GM18526 (cell line): ENCODE measurements around the gene STH.

ENCODE experiments used
- POLR2A ChIP-seq: IDR thresholded peaks from 3 replicates; pipeline ENCODE4 v1.6.1; 2011; ENCODE audit not compliant: insufficient read length; ENCODE audit errors: extremely low read depth

The STH gene

DNA sequence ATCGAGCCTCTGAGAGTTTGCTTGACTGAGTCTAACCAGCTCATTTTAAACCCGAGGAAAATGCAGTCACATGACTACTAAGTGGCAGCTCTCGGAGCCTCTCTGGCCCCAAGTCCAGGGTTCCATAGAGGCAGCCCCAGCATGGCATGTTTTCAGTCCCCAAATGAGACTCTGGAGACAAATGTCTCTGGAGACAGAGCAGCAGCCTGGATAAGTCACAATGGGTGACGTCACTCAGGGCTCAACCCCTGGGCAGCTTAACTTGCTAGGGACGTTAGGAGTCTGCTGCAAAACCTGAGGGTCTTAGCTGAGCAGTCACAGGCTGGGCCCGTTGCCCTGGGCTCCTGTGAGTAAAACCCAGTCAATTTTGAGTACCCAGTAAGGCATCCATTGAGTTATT is 6.9 kb upstream of the STH start:
- TF ChIP-seq POLR2A = no peak

DNA sequence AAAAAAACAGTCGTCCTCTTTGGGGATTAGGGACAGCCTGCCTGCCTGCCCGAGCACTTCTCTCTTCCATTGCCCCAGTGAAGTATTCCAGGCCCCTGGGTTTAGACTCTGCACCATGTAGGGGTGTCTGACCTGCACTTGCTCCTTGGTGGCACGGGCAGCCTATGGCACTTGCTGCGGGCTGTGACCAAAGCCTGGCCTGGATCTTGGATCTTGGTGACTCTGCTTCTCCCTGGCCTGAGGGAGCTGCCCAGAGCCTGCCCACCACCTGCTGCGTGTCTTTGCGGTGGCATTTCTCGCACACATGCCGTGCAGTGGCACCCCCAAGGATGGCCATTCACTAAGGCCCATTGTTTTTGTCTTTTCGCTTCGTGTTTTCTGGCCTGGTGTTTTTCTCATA is 6.1 kb upstream of the STH start:
- no peak for TF ChIP-seq POLR2A

DNA sequence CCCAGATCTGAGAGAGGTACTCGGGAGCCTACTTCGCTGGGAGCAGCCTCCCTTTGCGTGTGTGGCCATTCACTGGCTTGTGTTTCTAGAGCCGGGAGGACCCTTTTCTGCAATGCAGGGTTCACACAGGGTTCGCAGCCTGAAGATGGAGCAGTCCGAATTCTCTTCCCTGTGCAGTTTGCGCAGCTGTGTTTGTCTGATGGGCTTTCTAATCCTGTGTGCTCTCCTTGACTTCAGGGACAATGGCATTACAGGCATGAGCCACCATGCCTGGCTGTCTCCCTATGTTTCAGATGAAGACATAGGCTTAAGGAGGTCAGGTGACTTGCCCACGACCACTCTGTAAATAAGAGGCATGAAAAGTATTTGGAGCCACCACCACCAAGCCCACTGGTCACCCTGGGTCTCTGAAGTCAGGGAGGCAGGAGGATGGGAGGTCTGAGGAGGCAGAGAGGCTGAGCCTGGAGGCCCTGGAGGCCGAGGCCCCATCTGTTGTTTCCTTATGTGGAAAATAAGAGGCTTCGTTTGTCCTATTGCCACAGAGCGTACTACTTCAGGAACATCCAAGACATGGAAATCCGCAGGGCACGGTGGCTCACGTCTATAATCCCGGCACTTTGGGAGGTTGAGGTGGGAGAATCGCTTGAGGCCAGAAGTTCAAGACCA is 5.0 kb upstream of the STH start:
- TF ChIP-seq POLR2A = no peak

DNA sequence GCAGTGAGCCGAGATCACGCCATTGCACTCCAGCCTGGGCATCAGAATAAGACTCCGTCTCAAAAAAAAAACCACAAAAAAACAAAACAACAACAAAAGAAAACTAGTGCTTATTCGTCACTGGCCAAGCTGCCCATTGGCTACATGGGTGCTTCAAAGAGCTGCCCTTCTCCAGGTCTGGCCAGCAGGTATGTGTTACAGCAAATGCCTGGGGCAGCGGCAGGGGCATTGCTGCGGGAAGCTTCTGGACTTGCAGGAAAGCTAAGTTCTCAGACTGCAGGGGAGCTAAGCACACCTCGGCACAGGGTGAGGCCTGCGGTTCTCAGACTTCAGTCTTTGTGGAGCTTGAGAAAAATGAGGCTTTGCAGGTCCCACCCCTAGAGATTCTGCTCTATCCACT is 4.1 kb upstream of the STH start:
- TF ChIP-seq POLR2A = no peak

DNA sequence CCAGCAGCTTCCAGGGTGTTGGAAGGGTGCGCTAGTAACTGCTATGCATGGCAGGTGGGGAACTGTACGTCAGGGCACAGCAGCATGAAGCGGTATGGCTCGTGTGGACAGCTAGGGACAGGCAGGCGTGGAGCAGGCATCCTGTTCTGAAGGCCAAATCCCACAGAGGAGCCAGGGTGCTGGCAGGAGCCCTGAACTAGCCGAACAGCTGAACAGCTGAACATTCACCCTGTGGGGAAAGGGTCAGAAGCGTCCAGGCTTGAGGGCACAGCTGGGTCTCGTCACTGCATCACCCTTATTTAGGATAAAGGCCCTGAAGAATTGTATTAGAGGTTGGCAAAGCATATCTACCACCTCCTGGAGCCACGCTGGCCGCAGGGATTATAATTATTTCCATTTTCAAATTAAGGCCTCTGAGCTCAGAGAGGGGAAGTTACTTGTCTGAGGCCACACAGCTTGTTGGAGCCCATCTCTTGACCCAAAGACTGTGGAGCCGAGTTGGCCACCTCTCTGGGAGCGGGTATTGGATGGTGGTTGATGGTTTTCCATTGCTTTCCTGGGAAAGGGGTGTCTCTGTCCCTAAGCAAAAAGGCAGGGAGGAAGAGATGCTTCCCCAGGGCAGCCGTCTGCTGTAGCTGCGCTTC is 3.3 kb upstream of the STH start:
- no peak for TF ChIP-seq POLR2A

DNA sequence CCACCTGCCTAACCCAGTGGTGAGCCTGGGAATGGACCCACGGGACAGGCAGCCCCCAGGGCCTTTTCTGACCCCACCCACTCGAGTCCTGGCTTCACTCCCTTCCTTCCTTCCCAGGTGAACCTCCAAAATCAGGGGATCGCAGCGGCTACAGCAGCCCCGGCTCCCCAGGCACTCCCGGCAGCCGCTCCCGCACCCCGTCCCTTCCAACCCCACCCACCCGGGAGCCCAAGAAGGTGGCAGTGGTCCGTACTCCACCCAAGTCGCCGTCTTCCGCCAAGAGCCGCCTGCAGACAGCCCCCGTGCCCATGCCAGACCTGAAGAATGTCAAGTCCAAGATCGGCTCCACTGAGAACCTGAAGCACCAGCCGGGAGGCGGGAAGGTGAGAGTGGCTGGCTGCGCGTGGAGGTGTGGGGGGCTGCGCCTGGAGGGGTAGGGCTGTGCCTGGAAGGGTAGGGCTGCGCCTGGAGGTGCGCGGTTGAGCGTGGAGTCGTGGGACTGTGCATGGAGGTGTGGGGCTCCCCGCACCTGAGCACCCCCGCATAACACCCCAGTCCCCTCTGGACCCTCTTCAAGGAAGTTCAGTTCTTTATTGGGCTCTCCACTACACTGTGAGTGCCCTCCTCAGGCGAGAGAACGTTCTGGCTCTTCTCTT is 2.6 kb upstream of the STH start:
- TF ChIP-seq POLR2A = no peak

DNA sequence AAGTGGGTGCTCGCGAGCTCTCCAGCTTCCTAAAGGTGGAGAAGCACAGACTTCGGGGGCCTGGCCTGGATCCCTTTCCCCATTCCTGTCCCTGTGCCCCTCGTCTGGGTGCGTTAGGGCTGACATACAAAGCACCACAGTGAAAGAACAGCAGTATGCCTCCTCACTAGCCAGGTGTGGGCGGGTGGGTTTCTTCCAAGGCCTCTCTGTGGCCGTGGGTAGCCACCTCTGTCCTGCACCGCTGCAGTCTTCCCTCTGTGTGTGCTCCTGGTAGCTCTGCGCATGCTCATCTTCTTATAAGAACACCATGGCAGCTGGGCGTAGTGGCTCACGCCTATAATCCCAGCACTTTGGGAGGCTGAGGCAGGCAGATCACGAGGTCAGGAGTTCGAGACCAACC is 1.9 kb upstream of the STH start:
- TF ChIP-seq POLR2A = no peak

DNA sequence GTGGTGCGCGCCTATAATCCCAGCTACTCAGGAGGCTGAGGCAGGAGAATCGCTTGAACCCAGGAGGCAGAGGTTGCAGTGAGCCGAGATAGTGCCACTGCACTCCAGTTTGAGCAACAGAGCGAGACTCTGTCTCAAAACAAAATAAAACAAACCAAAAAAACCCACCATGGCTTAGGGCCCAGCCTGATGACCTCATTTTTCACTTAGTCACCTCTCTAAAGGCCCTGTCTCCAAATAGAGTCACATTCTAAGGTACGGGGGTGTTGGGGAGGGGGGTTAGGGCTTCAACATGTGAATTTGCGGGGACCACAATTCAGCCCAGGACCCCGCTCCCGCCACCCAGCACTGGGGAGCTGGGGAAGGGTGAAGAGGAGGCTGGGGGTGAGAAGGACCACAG is 1.4 kb upstream of the STH start:
- TF ChIP-seq POLR2A = no peak

DNA sequence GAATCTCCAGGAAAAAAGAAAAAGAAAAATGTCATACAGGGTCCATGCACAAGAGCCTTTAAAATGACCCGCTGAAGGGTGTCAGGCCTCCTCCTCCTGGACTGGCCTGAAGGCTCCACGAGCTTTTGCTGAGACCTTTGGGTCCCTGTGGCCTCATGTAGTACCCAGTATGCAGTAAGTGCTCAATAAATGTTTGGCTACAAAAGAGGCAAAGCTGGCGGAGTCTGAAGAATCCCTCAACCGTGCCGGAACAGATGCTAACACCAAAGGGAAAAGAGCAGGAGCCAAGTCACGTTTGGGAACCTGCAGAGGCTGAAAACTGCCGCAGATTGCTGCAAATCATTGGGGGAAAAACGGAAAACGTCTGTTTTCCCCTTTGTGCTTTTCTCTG is 845 bp downstream of the STH start:
- TF ChIP-seq POLR2A = no peak

DNA sequence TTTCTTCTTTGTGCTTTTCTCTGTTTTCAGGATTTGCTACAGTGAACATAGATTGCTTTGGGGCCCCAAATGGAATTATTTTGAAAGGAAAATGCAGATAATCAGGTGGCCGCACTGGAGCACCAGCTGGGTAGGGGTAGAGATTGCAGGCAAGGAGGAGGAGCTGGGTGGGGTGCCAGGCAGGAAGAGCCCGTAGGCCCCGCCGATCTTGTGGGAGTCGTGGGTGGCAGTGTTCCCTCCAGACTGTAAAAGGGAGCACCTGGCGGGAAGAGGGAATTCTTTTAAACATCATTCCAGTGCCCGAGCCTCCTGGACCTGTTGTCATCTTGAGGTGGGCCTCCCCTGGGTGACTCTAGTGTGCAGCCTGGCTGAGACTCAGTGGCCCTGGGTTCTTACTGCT is 1.2 kb downstream of the STH start:
- no peak for TF ChIP-seq POLR2A

DNA sequence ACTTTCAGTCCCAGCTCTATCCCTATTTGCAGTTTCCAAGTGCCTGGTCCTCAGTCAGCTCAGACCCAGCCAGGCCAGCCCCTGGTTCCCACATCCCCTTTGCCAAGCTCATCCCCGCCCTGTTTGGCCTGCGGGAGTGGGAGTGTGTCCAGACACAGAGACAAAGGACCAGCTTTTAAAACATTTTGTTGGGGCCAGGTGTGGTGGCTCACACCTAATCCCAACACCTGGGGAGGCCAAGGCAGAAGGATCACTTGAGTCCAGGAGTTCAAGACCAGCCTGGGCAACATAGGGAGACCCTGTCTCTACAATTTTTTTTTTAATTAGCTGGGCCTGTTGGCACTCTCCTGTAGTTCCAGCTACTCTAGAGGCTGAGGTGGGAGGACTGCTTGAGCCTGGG is 1.7 kb downstream of the STH start:
- no peak for TF ChIP-seq POLR2A

DNA sequence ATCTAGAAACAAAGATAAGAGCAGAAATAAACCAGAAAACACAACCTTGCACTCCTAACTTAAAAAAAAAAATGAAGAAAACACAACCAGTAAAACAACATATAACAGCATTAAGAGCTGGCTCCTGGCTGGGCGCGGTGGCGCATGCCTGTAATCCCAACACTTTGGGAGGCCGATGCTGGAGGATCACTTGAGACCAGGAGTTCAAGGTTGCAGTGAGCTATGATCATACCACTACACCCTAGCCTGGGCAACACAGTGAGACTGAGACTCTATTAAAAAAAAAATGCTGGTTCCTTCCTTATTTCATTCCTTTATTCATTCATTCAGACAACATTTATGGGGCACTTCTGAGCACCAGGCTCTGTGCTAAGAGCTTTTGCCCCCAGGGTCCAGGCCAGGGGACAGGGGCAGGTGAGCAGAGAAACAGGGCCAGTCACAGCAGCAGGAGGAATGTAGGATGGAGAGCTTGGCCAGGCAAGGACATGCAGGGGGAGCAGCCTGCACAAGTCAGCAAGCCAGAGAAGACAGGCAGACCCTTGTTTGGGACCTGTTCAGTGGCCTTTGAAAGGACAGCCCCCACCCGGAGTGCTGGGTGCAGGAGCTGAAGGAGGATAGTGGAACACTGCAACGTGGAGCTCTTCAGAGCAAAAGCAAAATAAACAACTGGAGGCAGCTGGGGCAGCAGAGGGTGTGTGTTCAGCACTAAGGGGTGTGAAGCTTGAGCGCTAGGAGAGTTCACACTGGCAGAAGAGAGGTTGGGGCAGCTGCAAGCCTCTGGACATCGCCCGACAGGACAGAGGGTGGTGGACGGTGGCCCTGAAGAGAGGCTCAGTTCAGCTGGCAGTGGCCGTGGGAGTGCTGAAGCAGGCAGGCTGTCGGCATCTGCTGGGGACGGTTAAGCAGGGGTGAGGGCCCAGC is 2.6 kb downstream of the STH start:
- TF ChIP-seq POLR2A = no peak

DNA sequence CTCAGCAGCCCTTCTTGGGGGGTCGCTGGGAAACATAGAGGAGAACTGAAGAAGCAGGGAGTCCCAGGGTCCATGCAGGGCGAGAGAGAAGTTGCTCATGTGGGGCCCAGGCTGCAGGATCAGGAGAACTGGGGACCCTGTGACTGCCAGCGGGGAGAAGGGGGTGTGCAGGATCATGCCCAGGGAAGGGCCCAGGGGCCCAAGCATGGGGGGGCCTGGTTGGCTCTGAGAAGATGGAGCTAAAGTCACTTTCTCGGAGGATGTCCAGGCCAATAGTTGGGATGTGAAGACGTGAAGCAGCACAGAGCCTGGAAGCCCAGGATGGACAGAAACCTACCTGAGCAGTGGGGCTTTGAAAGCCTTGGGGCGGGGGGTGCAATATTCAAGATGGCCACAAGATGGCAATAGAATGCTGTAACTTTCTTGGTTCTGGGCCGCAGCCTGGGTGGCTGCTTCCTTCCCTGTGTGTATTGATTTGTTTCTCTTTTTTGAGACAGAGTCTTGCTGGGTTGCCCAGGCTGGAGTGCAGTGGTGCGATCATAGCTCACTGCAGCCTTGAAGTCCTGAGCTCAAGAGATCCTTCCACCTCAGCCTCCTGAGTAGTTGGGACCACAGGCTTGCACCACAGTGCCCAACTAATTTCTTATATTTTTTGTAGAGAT is 3.4 kb downstream of the STH start:
- TF ChIP-seq POLR2A = no peak

DNA sequence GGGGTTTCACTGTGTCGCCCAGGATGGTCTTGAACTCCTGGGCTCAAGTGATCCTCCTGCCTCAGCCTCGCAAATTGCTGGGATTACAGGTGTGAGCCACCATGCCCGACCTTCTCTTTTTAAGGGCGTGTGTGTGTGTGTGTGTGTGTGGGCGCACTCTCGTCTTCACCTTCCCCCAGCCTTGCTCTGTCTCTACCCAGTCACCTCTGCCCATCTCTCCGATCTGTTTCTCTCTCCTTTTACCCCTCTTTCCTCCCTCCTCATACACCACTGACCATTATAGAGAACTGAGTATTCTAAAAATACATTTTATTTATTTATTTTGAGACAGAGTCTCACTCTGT is 3.9 kb downstream of the STH start:
- no peak for TF ChIP-seq POLR2A
